Neuronal stem cell (in vitro differentiated cells): ENCODE measurements around the gene PAGE1. TPM values are rescaled to one million over a fixed set of nuclear protein-coding genes. Genes with fewer than 3 reads are reported as not detected.
"Not testable (repeated sequence)": the region's sequence is repeated elsewhere in the genome, so short reads cannot be mapped to it uniquely, and the experiment has no call there.

Experiments
- DNase-seq: peaks from one replicate; pipeline ENCODE4 v3.0.0-alpha.2; 2013; ENCODE audit warnings: low spot score
- H2AFZ ChIP-seq: one replicate; pipeline ENCODE4 v1.6.1; 2013; ENCODE audit warnings: mild to moderate bottlenecking, low read length, inconsistent platforms
- H2AK5ac ChIP-seq: 2 replicates; pipeline ENCODE4 v1.6.1; 2013; ENCODE audit warnings: low read depth, mild to moderate bottlenecking, inconsistent platforms, low read length, moderate library complexity, mixed read lengths
- H2BK120ac ChIP-seq: 2 replicates; pipeline ENCODE4 v1.6.1; 2013; ENCODE audit warnings: low read depth, mild to moderate bottlenecking, inconsistent platforms, low read length, moderate library complexity, mixed read lengths
- H2BK12ac ChIP-seq: one replicate; pipeline ENCODE4 v1.6.1; 2013; ENCODE audit warnings: low read length, inconsistent platforms
- H2BK15ac ChIP-seq: 2 replicates; pipeline ENCODE4 v1.6.1; 2013; ENCODE audit warnings: mild to moderate bottlenecking, low read length, inconsistent platforms, mixed read lengths
- H2BK5ac ChIP-seq: one replicate; pipeline ENCODE4 v1.6.1; 2013; ENCODE audit warnings: inconsistent platforms, mild to moderate bottlenecking, low read length, moderate library complexity
- H3K14ac ChIP-seq: one replicate; pipeline ENCODE4 v1.6.1; 2013; ENCODE audit warnings: low read length, inconsistent platforms
- H3K18ac ChIP-seq: 2 replicates; pipeline ENCODE4 v1.6.1; 2013; ENCODE audit warnings: low read length, inconsistent platforms
- H3K23ac ChIP-seq: 2 replicates; pipeline ENCODE4 v1.6.1; 2013; ENCODE audit warnings: low read depth, mild to moderate bottlenecking, mixed read lengths, low read length, inconsistent platforms; ENCODE audit not compliant: poor library complexity
- H3K27ac ChIP-seq: replicated peaks from 3 replicates; pipeline ENCODE4 v1.5.1; 2013; ENCODE audit warnings: low read length, inconsistent platforms
- H3K27me3 ChIP-seq, 3 experiments: 2 replicates each; pipeline ENCODE4 v1.6.1; 2013; ENCODE audit warnings: low read length in 3 of 3, mild to moderate bottlenecking in 2 of 3, inconsistent platforms in 1 of 3, low read depth in 1 of 3, mixed read lengths in 1 of 3, moderate library complexity in 1 of 3; ENCODE audit not compliant: control insufficient read depth in 3 of 3, insufficient read depth in 3 of 3
- H3K36me3 ChIP-seq, 2 donors: replicated peaks in 1 of 2; 2 replicates each; pipeline ENCODE4 v1.6.1; 2013; ENCODE audit warnings: low read length in 2 of 2; ENCODE audit not compliant: control insufficient read depth in 2 of 2, insufficient read depth in 2 of 2
- H3K4ac ChIP-seq: 2 replicates; pipeline ENCODE4 v1.6.1; 2013; ENCODE audit warnings: inconsistent platforms, mild to moderate bottlenecking, low read length, moderate library complexity
- H3K4me1 ChIP-seq, 2 donors: 1 replicate in 1 of 2; 2 replicates in 1 of 2; pipeline ENCODE4 v1.6.1; 2013; ENCODE audit warnings: low read length in 2 of 2, low read depth in 1 of 2; ENCODE audit not compliant: control insufficient read depth in 2 of 2, insufficient read depth in 1 of 2
- H3K4me2 ChIP-seq: one replicate; pipeline ENCODE4 v1.6.1; 2013; ENCODE audit warnings: mild to moderate bottlenecking, low read length, inconsistent platforms; ENCODE audit not compliant: insufficient read depth, poor library complexity, severe bottlenecking
- H3K4me3 ChIP-seq, 2 donors: 2 replicates each; pipeline ENCODE4 v1.5.1; 2013; ENCODE audit warnings: low read length in 2 of 2, mild to moderate bottlenecking in 2 of 2, inconsistent platforms in 1 of 2, moderate library complexity in 1 of 2
- H3K79me1 ChIP-seq: one replicate; pipeline ENCODE4 v1.6.1; 2013; ENCODE audit warnings: low read depth, mild to moderate bottlenecking, inconsistent platforms, low read length, moderate library complexity
- H3K9ac ChIP-seq: one replicate; pipeline ENCODE4 v1.6.1; 2013; ENCODE audit warnings: mild to moderate bottlenecking, low read depth, low read length, inconsistent platforms; ENCODE audit not compliant: poor library complexity
- H3K9me3 ChIP-seq, 2 donors: replicated peaks in 1 of 2; 2 replicates each; pipeline versions ENCODE3 to v1.6.1; 2013; ENCODE audit warnings: low read length in 2 of 2, mild to moderate bottlenecking in 2 of 2, inconsistent platforms in 1 of 2, low read depth in 1 of 2, mixed read lengths in 1 of 2, moderate library complexity in 1 of 2; ENCODE audit not compliant: control insufficient read depth in 2 of 2, insufficient read depth in 1 of 2
- H4K8ac ChIP-seq: one replicate; pipeline ENCODE4 v1.6.1; 2013; ENCODE audit warnings: low read depth, mild to moderate bottlenecking, inconsistent platforms, low read length, moderate library complexity
- H4K91ac ChIP-seq: one replicate; pipeline ENCODE4 v1.6.1; 2013; ENCODE audit warnings: low read length, low read depth, mild to moderate bottlenecking, inconsistent platforms; ENCODE audit not compliant: poor library complexity
- WGBS, 2 donors: extraction: QIAGEN DNeasy Blood & Tissue Kit; methylation state at CpG; one replicate each; pipeline ENCODE4 v1.1.7; 2013; ENCODE audit warnings: missing lambda C conversion rate in 2 of 2, mixed read lengths in 1 of 2; ENCODE audit not compliant: insufficient read length in 2 of 2, insufficient replicate concordance in 1 of 2; ENCODE audit errors: extremely low coverage in 2 of 2; 5-methylcytosine and 5-hydroxymethylcytosine counted together
- polyA plus RNA-seq, 2 experiments: library from polyadenylated mRNA; stranded (reverse); fragments of 200-250 nt; gene quantifications; one replicate each; pipeline ENCODE4 v1.2.3, GENCODE V29; 2013

PAGE1 gene, protein sequence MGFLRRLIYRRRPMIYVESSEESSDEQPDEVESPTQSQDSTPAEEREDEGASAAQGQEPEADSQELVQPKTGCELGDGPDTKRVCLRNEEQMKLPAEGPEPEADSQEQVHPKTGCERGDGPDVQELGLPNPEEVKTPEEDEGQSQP
- polyA plus RNA-seq (2013, experiment 1 of 2), result not detected
- not detected for polyA plus RNA-seq (2013, experiment 2 of 2)

GRCh38 chrX:49695276-49696180 is at the start of gene PAGE1:
Gene PAGE1 (minus strand): TSS chrX:49695984. CDS start chrX:49694770, 1,214 bp downstream.
- no peaks in the 10 kb centered on the region for H3K36me3 ChIP-seq
- no peaks in the 10 kb centered on the region for H3K79me1 ChIP-seq
- H3K27me3 ChIP-seq, result no peaks in the 10 kb centered on the region
- WGBS, 2 donors, result no CpG with 5 or more reads among the region's 38 CpGs
- no peak within 1 kb of the TSS for H4K8ac ChIP-seq
- no peak within 1 kb of the TSS for H3K23ac ChIP-seq
- H4K91ac ChIP-seq, result no peak within 1 kb of the TSS
- H3K9me3 ChIP-seq, result no peaks in the 10 kb centered on the region
- no peak within 1 kb of the TSS for H3K18ac ChIP-seq
- H2AK5ac ChIP-seq, result no peak within 1 kb of the TSS
- H3K27ac ChIP-seq, result no peak within 1 kb of the TSS
- H3K4me3 ChIP-seq, result no peak within 1 kb of the TSS
- H3K14ac ChIP-seq, result no peak within 1 kb of the TSS
- H2AFZ ChIP-seq, result no peak within 1 kb of the TSS
- H3K4me2 ChIP-seq, result no peak within 1 kb of the TSS
- H2BK5ac ChIP-seq, result no peak within 1 kb of the TSS
- no peak within 1 kb of the TSS for H2BK12ac ChIP-seq
- no peak within 1 kb of the TSS for H3K9ac ChIP-seq
- no peak within 1 kb of the TSS for H2BK15ac ChIP-seq
- no peak for DNase-seq
- H3K4me1 ChIP-seq, result no peaks in the 10 kb centered on the region
- no peak within 1 kb of the TSS for H2BK120ac ChIP-seq
- H3K4ac ChIP-seq, result no peak within 1 kb of the TSS

GRCh38 chrX:49741501-49741900 is 45.7 kb upstream of the PAGE1 start:
- not testable (repeated sequence) for H3K23ac ChIP-seq, H3K27me3 ChIP-seq, H3K4me1 ChIP-seq, H3K79me1 ChIP-seq, H3K9ac ChIP-seq, H2BK15ac ChIP-seq, H4K8ac ChIP-seq, H3K9me3 ChIP-seq, H2BK120ac ChIP-seq, H3K4me3 ChIP-seq, H3K4me2 ChIP-seq, H3K36me3 ChIP-seq, H2AFZ ChIP-seq, DNase-seq, H3K4ac ChIP-seq, H2BK5ac ChIP-seq, H2BK12ac ChIP-seq, H4K91ac ChIP-seq, H3K14ac ChIP-seq, H3K27ac ChIP-seq, H3K18ac ChIP-seq, H2AK5ac ChIP-seq
- WGBS, 2 donors, result no CpG with 5 or more reads among the region's 1 CpG

DNA sequence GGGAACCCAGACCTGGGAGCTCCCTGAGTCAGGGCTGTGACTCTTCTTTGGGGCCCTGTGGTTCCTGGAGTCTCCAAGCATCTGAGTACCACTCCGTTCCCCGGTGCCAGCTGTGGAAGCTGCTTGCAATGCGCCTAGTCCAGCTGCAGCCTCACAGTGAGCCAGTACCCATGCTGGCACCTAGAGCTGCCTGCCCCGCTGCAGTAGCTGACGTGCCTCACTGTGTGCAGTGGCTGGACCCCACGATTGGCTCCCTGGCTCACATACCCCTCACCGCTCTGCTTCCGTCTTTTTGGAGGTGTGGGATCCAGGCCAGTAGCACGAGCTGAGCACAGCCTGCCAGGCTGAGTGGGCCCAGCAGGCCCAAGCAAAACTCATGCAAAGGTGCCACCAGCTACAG is 32.1 kb upstream of the PAGE1 start:
- no CpG with 5 or more reads among the region's 9 CpGs for WGBS, 2 donors
- H3K4ac ChIP-seq, result no peak overlapping the region

GRCh38 chrX:49726966-49727365 is 31.2 kb upstream of the PAGE1 start:
- H3K4me3 ChIP-seq, result no peak overlapping the region
- H2BK15ac ChIP-seq, result no peak overlapping the region
- no peak overlapping the region for H2BK5ac ChIP-seq
- no peak overlapping the region for H2AFZ ChIP-seq
- no peak overlapping the region for H3K23ac ChIP-seq
- H3K18ac ChIP-seq, result peak overlapping the region; percentile 57
- no peak for DNase-seq
- no peak overlapping the region for H3K9ac ChIP-seq
- no peak overlapping the region for H3K14ac ChIP-seq
- H3K9me3 ChIP-seq, result no peaks in the 10 kb centered on the region
- no peak overlapping the region for H2BK12ac ChIP-seq
- no peak overlapping the region for H2BK120ac ChIP-seq
- H3K4ac ChIP-seq, result no peak overlapping the region
- no peaks in the 10 kb centered on the region for H3K36me3 ChIP-seq
- H3K79me1 ChIP-seq, result no peaks in the 10 kb centered on the region
- H4K8ac ChIP-seq, result no peak overlapping the region
- no peak overlapping the region for H3K27ac ChIP-seq
- peaks cover 0 to 2% (median 0%) of the 10 kb centered on the region in 3 experiments for H3K27me3 ChIP-seq
- no peak overlapping the region for H2AK5ac ChIP-seq
- no CpG with 5 or more reads among the region's 5 CpGs for WGBS, 2 donors
- no peak overlapping the region for H3K4me2 ChIP-seq
- no peaks in the 10 kb centered on the region for H3K4me1 ChIP-seq
- no peak overlapping the region for H4K91ac ChIP-seq

More for the DNA sequence above, 32.1 kb upstream of the PAGE1 start:
- Histone ChIP-seq H3K79me1 (no peaks in the 10 kb centered on the region), H2BK15ac (no peak overlapping the region), H2BK120ac (no peak overlapping the region), H3K27me3 (peaks cover 0 to 2% (median 0%) of the 10 kb centered on the region in 3 experiments), H2AFZ (no peak overlapping the region), H3K23ac (no peak overlapping the region), H2AK5ac (no peak overlapping the region), H3K9ac (no peak overlapping the region), H4K91ac (no peak overlapping the region), H3K36me3 (no peaks in the 10 kb centered on the region), H3K4me3 (no peak overlapping the region), H3K18ac (no peak overlapping the region), H2BK5ac (no peak overlapping the region), H3K14ac (no peak overlapping the region), H3K4me1 (no peaks in the 10 kb centered on the region), H3K4me2 (no peak overlapping the region), H2BK12ac (no peak overlapping the region), H3K9me3 (no peaks in the 10 kb centered on the region), H3K27ac (no peak overlapping the region), H4K8ac (no peak overlapping the region)
- no peak for DNase-seq
